K562 (cell line): ENCODE results near the gene MYCBP2.
"Not testable (repeated sequence)": the region's sequence is repeated elsewhere in the genome, so short reads cannot be mapped to it uniquely, and the experiment has no call there.

Source experiments
- CREB1 ChIP-seq, 2 experiments: sonication (generic) in 1 of 2; formaldehyde crosslinking in 1 of 2; IDR thresholded peaks; 2 replicates each; pipeline versions ENCODE4 v1.6.1 to v1.8.0; 2012 to 2022; ENCODE audit warnings: inconsistent platforms in 1 of 2, mild to moderate bottlenecking in 1 of 2, missing genetic modification reagents in 1 of 2, moderate library complexity in 1 of 2
- FOXJ3 ChIP-seq: sonication (generic); formaldehyde crosslinking; IDR thresholded peaks from 2 replicates; pipeline ENCODE4 v1.4.0; 2020; ENCODE audit warnings: mild to moderate bottlenecking, missing genetic modification reagents
- KLF10 ChIP-seq: fragments of 250-450 bp; sonication (Bioruptor Pico); IDR thresholded peaks from 2 replicates; pipeline ENCODE4 v1.6.1; 2021; ENCODE audit warnings: matching md5 sums
- NBN ChIP-seq: fragments of 450-650 bp; IDR thresholded peaks from 2 replicates; pipeline ENCODE4 v1.6.1; 2016; ENCODE audit warnings: low read depth, mild to moderate bottlenecking
- POLR2A ChIP-seq: fragments of 450-650 bp; conservative IDR thresholded peaks from 2 replicates; pipeline ENCODE4 v1.6.1; 2016
- TAF1 ChIP-seq: IDR thresholded peaks from 2 replicates; pipeline ENCODE4 v1.6.1; 2011; ENCODE audit warnings: mild to moderate bottlenecking, low read length, moderate library complexity; ENCODE audit not compliant: insufficient read depth, control insufficient read depth, severe bottlenecking; ENCODE audit errors: extremely low read depth
- ZNF175 ChIP-seq: fragments of 200-800 bp; sonication (Bioruptor generic); IDR thresholded peaks from 2 replicates; pipeline ENCODE4 v1.6.1; 2016; ENCODE audit warnings: low read depth, mild to moderate bottlenecking, missing genetic modification characterization, missing compliant biosample characterization
- TF ChIP-seq, protein P1 (sequence below): sonication (generic); formaldehyde crosslinking; IDR thresholded peaks from 2 replicates; pipeline ENCODE4 v1.8.1; 2023; ENCODE audit warnings: mild to moderate bottlenecking, missing genetic modification reagents, moderate library complexity
- TF ChIP-seq, protein P2 (sequence below): fragments of 250-450 bp; sonication (Bioruptor Pico); IDR thresholded peaks from 2 replicates; pipeline ENCODE4 v1.8.0; 2022; ENCODE audit warnings: inconsistent platforms
- TF ChIP-seq, protein P3 (sequence below), 3 experiments: fragments of 200-800 bp in 1 of 3; fragments of 250-450 bp in 1 of 3; fragments of 450-650 bp in 1 of 3; sonication (Bioruptor Pico) in 1 of 3; sonication (Bioruptor generic) in 1 of 3; formaldehyde crosslinking in 1 of 3; IDR thresholded peaks; 2 replicates each; pipeline versions ENCODE4 v1.6.1 to v1.8.0; 2016 to 2022; ENCODE audit warnings: mild to moderate bottlenecking in 2 of 3, missing genetic modification characterization in 2 of 3, missing compliant biosample characterization in 1 of 3, moderate library complexity in 1 of 3
- TF ChIP-seq, protein P4 (sequence below), 3 experiments: IDR thresholded peaks in 2 of 3; conservative IDR thresholded peaks in 1 of 3; 2 replicates each; pipeline ENCODE4 v1.5.1; 2011 to 2012; ENCODE audit warnings: low read length in 3 of 3, mild to moderate bottlenecking in 3 of 3, control low read depth in 2 of 3, improper control_type of control experiment in 1 of 3, inconsistent platforms in 1 of 3, low read depth in 1 of 3, mixed read lengths in 1 of 3, moderate library complexity in 1 of 3; ENCODE audit not compliant: insufficient read depth in 2 of 3

DNA sequence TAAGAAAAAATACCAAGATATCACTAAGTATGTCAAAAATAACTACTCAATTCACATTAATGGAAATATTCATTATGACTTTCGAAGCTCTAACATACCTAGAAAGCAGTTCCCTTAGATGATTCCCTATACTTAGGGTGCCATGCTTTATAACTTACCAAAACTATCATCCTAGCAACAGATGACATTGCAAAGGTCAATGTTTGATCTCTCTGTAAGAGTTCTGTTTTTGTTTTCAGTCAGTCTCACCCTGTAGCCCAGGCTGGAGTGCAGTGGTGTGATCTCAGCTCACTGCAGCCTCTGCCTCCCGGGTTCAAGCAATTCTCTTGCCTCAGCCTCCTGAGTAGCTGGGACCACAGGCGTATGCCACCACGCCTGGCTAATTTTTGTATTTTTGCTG, 318.6 kb downstream of the MYCBP2 start:
- TF ChIP-seq, protein P1, sequence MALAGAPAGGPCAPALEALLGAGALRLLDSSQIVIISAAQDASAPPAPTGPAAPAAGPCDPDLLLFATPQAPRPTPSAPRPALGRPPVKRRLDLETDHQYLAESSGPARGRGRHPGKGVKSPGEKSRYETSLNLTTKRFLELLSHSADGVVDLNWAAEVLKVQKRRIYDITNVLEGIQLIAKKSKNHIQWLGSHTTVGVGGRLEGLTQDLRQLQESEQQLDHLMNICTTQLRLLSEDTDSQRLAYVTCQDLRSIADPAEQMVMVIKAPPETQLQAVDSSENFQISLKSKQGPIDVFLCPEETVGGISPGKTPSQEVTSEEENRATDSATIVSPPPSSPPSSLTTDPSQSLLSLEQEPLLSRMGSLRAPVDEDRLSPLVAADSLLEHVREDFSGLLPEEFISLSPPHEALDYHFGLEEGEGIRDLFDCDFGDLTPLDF, result not testable (repeated sequence)
- TF ChIP-seq CREB1 (IDR thresholded peaks at IDR 0.05); CREB1 (CRISPR knock-in tag; IDR thresholded peaks at IDR 0.05); ZNF175 (CRISPR knock-in tag); NBN; TAF1; POLR2A; KLF10 (CRISPR knock-in tag); FOXJ3 (CRISPR knock-in tag): not testable (repeated sequence)
- TF ChIP-seq, protein P2, sequence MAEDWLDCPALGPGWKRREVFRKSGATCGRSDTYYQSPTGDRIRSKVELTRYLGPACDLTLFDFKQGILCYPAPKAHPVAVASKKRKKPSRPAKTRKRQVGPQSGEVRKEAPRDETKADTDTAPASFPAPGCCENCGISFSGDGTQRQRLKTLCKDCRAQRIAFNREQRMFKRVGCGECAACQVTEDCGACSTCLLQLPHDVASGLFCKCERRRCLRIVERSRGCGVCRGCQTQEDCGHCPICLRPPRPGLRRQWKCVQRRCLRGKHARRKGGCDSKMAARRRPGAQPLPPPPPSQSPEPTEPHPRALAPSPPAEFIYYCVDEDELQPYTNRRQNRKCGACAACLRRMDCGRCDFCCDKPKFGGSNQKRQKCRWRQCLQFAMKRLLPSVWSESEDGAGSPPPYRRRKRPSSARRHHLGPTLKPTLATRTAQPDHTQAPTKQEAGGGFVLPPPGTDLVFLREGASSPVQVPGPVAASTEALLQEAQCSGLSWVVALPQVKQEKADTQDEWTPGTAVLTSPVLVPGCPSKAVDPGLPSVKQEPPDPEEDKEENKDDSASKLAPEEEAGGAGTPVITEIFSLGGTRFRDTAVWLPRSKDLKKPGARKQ (CRISPR knock-in tag), result not testable (repeated sequence)
- TF ChIP-seq, protein P3, sequence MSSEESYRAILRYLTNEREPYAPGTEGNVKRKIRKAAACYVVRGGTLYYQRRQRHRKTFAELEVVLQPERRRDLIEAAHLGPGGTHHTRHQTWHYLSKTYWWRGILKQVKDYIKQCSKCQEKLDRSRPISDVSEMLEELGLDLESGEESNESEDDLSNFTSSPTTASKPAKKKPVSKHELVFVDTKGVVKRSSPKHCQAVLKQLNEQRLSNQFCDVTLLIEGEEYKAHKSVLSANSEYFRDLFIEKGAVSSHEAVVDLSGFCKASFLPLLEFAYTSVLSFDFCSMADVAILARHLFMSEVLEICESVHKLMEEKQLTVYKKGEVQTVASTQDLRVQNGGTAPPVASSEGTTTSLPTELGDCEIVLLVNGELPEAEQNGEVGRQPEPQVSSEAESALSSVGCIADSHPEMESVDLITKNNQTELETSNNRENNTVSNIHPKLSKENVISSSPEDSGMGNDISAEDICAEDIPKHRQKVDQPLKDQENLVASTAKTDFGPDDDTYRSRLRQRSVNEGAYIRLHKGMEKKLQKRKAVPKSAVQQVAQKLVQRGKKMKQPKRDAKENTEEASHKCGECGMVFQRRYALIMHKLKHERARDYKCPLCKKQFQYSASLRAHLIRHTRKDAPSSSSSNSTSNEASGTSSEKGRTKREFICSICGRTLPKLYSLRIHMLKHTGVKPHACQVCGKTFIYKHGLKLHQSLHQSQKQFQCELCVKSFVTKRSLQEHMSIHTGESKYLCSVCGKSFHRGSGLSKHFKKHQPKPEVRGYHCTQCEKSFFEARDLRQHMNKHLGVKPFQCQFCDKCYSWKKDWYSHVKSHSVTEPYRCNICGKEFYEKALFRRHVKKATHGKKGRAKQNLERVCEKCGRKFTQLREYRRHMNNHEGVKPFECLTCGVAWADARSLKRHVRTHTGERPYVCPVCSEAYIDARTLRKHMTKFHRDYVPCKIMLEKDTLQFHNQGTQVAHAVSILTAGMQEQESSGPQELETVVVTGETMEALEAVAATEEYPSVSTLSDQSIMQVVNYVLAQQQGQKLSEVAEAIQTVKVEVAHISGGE (CRISPR knock-in tag; IDR thresholded peaks at IDR 0.05), result not testable (repeated sequence)
- TF ChIP-seq, protein P4, sequence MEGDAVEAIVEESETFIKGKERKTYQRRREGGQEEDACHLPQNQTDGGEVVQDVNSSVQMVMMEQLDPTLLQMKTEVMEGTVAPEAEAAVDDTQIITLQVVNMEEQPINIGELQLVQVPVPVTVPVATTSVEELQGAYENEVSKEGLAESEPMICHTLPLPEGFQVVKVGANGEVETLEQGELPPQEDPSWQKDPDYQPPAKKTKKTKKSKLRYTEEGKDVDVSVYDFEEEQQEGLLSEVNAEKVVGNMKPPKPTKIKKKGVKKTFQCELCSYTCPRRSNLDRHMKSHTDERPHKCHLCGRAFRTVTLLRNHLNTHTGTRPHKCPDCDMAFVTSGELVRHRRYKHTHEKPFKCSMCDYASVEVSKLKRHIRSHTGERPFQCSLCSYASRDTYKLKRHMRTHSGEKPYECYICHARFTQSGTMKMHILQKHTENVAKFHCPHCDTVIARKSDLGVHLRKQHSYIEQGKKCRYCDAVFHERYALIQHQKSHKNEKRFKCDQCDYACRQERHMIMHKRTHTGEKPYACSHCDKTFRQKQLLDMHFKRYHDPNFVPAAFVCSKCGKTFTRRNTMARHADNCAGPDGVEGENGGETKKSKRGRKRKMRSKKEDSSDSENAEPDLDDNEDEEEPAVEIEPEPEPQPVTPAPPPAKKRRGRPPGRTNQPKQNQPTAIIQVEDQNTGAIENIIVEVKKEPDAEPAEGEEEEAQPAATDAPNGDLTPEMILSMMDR (IDR thresholded peaks at IDR 0.05 in 2 of 3, conservative IDR thresholded peaks at IDR 0.05 in 1 of 3; ENCODE audit: insufficient read depth in 2 of 3, low read depth in 1 of 3, low read length in 3 of 3), result not testable (repeated sequence)
